PC-9 (cell line): Measurements from ENCODE around the gene TRIM69. TPM values are rescaled to one million over a fixed set of nuclear protein-coding genes. Genes with fewer than 3 reads are reported as not detected.

Experiments used
- BruUV-seq: library from RNA; stranded (reverse); fragments of 400-500 nt; replicated peaks from 2 replicates; lab custom pipeline; 2021; lab: Mats Ljungman, UMichigan
- CTCF ChIA-PET: fragments of 300-600 bp; sonication (Branson Sonifier 250); formaldehyde crosslinking; loops from one replicate; lab custom pipeline; 2022; ENCODE audit warnings: antibody characterized with exemption; lab: Charles Lee
- POLR2A ChIA-PET: fragments of 300-600 bp; sonication (Branson Sonifier 250); formaldehyde crosslinking; loops from one replicate; lab custom pipeline; 2022; ENCODE audit warnings: antibody characterized with exemption; ENCODE audit not compliant: unreplicated experiment; lab: Charles Lee
- DNase-seq, 2 experiments: peaks; one replicate each; pipeline versions ENCODE4 v3.0.0 to v3.0.0-alpha.2; 2015 to 2022; ENCODE audit warnings: mixed read lengths in 1 of 2
- H2AFZ ChIP-seq: fragments of 200-600 bp; sonication (generic); 2 replicates; pipeline ENCODE4 v1.8.1; 2017; ENCODE audit warnings: antibody characterized with exemption
- H3F3A ChIP-seq: fragments of 200-600 bp; sonication (generic); 2 replicates; pipeline ENCODE4 v1.8.1; 2017; ENCODE audit warnings: antibody characterized with exemption, mild to moderate bottlenecking, low read depth; ENCODE audit not compliant: insufficient read depth
- H3K27ac ChIP-seq: fragments of 200-600 bp; sonication (generic); 2 replicates; pipeline ENCODE4 v1.6.1; 2016; ENCODE audit warnings: mixed run types
- H3K27me3 ChIP-seq: fragments of 200-600 bp; sonication (generic); 2 replicates; pipeline ENCODE4 v1.6.1; 2016; ENCODE audit warnings: low read depth, mixed run types; ENCODE audit not compliant: insufficient read depth
- H3K36me3 ChIP-seq: fragments of 200-600 bp; sonication (generic); 2 replicates; pipeline ENCODE4 v1.6.1; 2016; ENCODE audit warnings: low read depth, mixed run types
- H3K4me1 ChIP-seq: fragments of 200-600 bp; sonication (generic); replicated peaks from 2 replicates; pipeline ENCODE4 v1.6.1; 2016; ENCODE audit warnings: mixed run types; ENCODE audit not compliant: insufficient read depth
- H3K4me2 ChIP-seq: fragments of 200-600 bp; sonication (generic); 2 replicates; pipeline ENCODE4 v1.6.1; 2017; ENCODE audit warnings: mixed run types
- H3K4me3 ChIP-seq: fragments of 200-600 bp; sonication (generic); 2 replicates; pipeline ENCODE4 v1.6.1; 2016; ENCODE audit warnings: mixed run types
- H3K79me2 ChIP-seq: fragments of 200-600 bp; sonication (generic); 2 replicates; pipeline ENCODE4 v1.6.1; 2017; ENCODE audit warnings: low read depth, mixed run types
- H3K9me2 ChIP-seq: fragments of 200-600 bp; sonication (generic); 2 replicates; pipeline ENCODE4 v1.8.1; 2017; ENCODE audit warnings: mild to moderate bottlenecking; ENCODE audit not compliant: insufficient read depth
- H3K9me3 ChIP-seq: fragments of 200-600 bp; sonication (generic); 2 replicates; pipeline ENCODE4 v1.8.1; 2016; ENCODE audit warnings: low read depth; ENCODE audit not compliant: insufficient read depth
- H4K20me1 ChIP-seq: fragments of 200-600 bp; sonication (generic); 2 replicates; pipeline ENCODE4 v1.8.1; 2017; ENCODE audit not compliant: insufficient read depth
- EZH2 ChIP-seq: fragments of 200-600 bp; sonication (generic); IDR thresholded peaks from 2 replicates; pipeline ENCODE4 v1.8.0; 2017; ENCODE audit warnings: antibody characterized with exemption, low read depth
- intact Hi-C: fragments of 100-400 bp; cut with micrococcal nuclease; formaldehyde crosslinking; loops from one replicate; pipeline ENCODE4 v1.10.0; 2022; ENCODE audit not compliant: unreplicated experiment
- total RNA-seq: library from RNA; stranded (reverse); gene quantifications from 2 replicates; pipeline ENCODE4 v1.2.3, GENCODE V29; 2021
- TF ChIP-seq, protein P1 (sequence below): fragments of 200-600 bp; sonication (generic); conservative IDR thresholded peaks from 2 replicates; pipeline ENCODE4 v1.6.1; 2017; ENCODE audit warnings: mixed run types, antibody characterized with exemption, mild to moderate bottlenecking, moderate library complexity

TRIM69 gene
- total RNA-seq, 1 experiment from 2014 or later: 17.4 TPM

DNA sequence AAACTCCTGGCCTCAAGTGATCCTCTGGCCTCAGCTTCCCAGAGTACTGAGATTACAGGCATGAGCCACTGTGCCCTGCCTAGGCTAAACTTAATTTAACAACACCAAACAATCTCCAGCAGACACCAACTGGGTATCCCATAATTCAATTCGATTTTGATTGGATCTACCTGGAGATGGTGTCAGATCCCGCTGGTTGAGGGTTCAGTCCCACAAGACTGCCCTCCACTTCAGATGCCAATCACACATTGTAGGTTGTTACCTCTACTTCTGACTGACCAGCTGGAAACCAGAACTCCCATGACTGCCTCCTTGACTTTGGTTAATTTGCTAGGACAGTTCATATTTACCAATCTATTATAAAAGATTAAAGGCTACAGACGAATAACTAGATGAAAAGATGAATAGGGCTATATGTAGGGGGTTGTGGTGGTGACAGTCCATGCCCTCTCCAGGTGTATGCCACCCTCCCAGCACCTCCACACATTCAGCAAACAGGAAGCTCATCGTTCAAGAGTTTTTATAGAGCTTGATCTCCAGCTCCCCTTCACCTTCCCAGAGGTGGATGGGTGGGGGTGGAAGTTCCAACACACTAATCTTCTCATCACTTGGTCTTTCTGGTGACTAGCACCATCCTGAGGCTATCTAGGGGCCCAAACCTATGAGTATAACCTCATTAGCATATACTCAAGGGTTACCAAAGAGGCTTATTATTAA lies 15.7 kb upstream of the TRIM69 start:
- H3K9me2 ChIP-seq: no peaks in the 10 kb centered on the region
- no peak overlapping the region for H3K27ac ChIP-seq
- intact Hi-C loops: no loop called here
- H3K9me3 ChIP-seq: no peaks in the 10 kb centered on the region
- H3F3A ChIP-seq: peaks cover 7% of the 10 kb centered on the region; the same call in 1 of the 2 replicates
- H3K4me3 ChIP-seq: no peak overlapping the region
- no peaks in the 10 kb centered on the region for H3K4me1 ChIP-seq
- no peaks in the 10 kb centered on the region for H3K79me2 ChIP-seq
- TF ChIP-seq EZH2: no peak
- TF ChIP-seq, protein P1, sequence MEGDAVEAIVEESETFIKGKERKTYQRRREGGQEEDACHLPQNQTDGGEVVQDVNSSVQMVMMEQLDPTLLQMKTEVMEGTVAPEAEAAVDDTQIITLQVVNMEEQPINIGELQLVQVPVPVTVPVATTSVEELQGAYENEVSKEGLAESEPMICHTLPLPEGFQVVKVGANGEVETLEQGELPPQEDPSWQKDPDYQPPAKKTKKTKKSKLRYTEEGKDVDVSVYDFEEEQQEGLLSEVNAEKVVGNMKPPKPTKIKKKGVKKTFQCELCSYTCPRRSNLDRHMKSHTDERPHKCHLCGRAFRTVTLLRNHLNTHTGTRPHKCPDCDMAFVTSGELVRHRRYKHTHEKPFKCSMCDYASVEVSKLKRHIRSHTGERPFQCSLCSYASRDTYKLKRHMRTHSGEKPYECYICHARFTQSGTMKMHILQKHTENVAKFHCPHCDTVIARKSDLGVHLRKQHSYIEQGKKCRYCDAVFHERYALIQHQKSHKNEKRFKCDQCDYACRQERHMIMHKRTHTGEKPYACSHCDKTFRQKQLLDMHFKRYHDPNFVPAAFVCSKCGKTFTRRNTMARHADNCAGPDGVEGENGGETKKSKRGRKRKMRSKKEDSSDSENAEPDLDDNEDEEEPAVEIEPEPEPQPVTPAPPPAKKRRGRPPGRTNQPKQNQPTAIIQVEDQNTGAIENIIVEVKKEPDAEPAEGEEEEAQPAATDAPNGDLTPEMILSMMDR: no peak
- no peaks in the 10 kb centered on the region for H4K20me1 ChIP-seq
- peaks cover 3% of the 10 kb centered on the region; the same call in 1 of the 2 replicates for H3K36me3 ChIP-seq
- H3K27me3 ChIP-seq: no peaks in the 10 kb centered on the region
- H2AFZ ChIP-seq: no peak overlapping the region
- CTCF ChIA-PET: no interaction called here
- DNase-seq: no peak
- H3K4me2 ChIP-seq: no peak overlapping the region
- POLR2A ChIA-PET: interaction anchor here (0.6 kb wide), 1 partner anchor 57 kb away, joined by 5 read pairs; no protein-coding TSS in a partner anchor
- BruUV-seq: no TSS peak

DNA sequence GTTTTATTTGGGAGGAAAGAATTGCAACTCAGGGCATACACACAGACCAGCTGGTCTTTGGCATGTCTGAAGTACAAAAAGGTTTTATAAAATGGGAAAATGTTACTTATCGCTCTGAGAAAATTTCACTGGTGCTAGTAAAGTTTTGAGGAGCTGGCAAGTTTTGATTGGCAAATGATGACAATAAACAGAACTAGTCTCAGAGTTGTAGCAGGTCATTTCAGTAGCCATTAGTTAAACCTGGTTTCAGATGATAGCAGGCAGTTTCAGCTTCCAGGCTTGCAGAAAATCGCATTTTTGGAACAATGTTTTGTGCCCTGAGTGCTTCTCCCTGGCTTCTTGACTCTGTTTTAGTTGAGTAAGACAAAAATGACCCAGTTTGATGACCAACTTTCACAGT lies 14.3 kb upstream of the TRIM69 start:
- DNase-seq: no peak
- Histone ChIP-seq H3K79me2 (no peaks in the 10 kb centered on the region), H3K4me2 (no peak overlapping the region), H3K27me3 (no peaks in the 10 kb centered on the region), H2AFZ (no peak overlapping the region), H3K27ac (no peak overlapping the region), H3K9me2 (no peaks in the 10 kb centered on the region), H3K36me3 (peaks cover 3% of the 10 kb centered on the region; the same call in 1 of the 2 replicates), H3K4me1 (peaks cover 11% of the 10 kb centered on the region), H3K9me3 (no peaks in the 10 kb centered on the region), H3K4me3 (no peak overlapping the region), H3F3A (peaks cover 16% of the 10 kb centered on the region), H4K20me1 (no peaks in the 10 kb centered on the region)
- intact Hi-C loops: no loop called here
- ChIA-PET CTCF (no interaction called here), POLR2A (no interaction called here)
- BruUV-seq: no TSS peak
- TF ChIP-seq EZH2: no peak
- TF ChIP-seq, protein P1: no peak

DNA sequence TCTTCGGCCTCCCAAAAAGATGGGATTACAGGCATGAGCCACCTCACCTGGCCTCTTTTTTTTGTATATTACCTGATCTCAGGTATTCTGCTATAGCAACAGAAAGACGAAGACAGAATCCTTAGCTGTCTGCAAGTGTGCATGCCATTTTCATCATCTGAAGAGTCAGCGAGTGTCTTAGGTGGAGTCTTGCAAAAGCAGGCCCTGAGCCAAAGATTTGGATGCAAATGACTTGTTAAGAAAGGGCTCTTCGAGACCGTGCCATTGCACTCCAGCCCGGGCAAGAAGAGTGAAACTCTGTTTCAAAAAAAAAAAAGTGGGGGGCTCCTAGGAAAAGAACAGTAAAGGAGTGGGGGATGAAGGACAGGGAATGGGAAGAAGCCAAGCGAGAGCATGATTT lies 10.2 kb upstream of the TRIM69 start:
- ChIA-PET CTCF (interaction anchor here (0.9 to 1.0 kb wide), 2 partner anchors 15 to 63 kb away, joined by 3 to 5 read pairs; partner anchors contain the start of genes B2M, PATL2 and SPG11), POLR2A (interaction anchor here (0.6 to 1.0 kb wide), 8 partner anchors 12 to 935 kb away, joined by 3 to 9 read pairs (median 4); partner anchors contain the start of gene SPG11)
- H3K4me3 ChIP-seq: no peak overlapping the region
- no peaks in the 10 kb centered on the region for H3K9me2 ChIP-seq
- H4K20me1 ChIP-seq: no peaks in the 10 kb centered on the region
- H3F3A ChIP-seq: peaks cover 31% of the 10 kb centered on the region; the same call in 1 of the 2 replicates
- H3K79me2 ChIP-seq: peaks cover 12% of the 10 kb centered on the region
- H3K27me3 ChIP-seq: no peaks in the 10 kb centered on the region
- peak overlapping the region; percentile 94 for H3K4me2 ChIP-seq
- TF ChIP-seq, protein P1: no peak
- TF ChIP-seq EZH2: no peak
- TSS peak; percentile 42 for BruUV-seq
- peaks cover 35% of the 10 kb centered on the region for H3K4me1 ChIP-seq
- H3K36me3 ChIP-seq: no peaks in the 10 kb centered on the region
- intact Hi-C loops: loop anchor here (1.0 to 5.0 kb wide), 3 partner anchors 15 to 569 kb away; partner anchors contain the start of genes B2M and PATL2
- H3K9me3 ChIP-seq: no peaks in the 10 kb centered on the region
- no peak for DNase-seq
- no peak overlapping the region for H2AFZ ChIP-seq
- peak overlapping the region; percentile 91 for H3K27ac ChIP-seq
